Keratinocyte (primary cell): ENCODE results near the gene PLCXD1. TPM values are rescaled to one million over a fixed set of nuclear protein-coding genes. Genes with fewer than 3 reads are reported as not detected.

Source experiments
- DNase-seq: peaks from one replicate; pipeline ENCODE4 v3.0.0-alpha.2; 2011; ENCODE audit warnings: low read depth, missing footprints, low spot score
- FAIRE-seq: peaks from 2 replicates; lab custom pipeline; 2011; peaks lifted over from hg19 to GRCh38; lab: Jason Lieb, UNC
- H2AFZ ChIP-seq: 2 replicates; pipeline ENCODE4 v1.6.0; 2012; ENCODE audit warnings: low read length, control low read depth, inconsistent platforms; ENCODE audit not compliant: control insufficient read depth
- H3K27ac ChIP-seq: 2 replicates; pipeline ENCODE4 v1.5.1; 2011; ENCODE audit warnings: low read length; ENCODE audit not compliant: control insufficient read depth, insufficient read depth
- H3K27me3 ChIP-seq: 3 replicates; pipeline ENCODE4 v1.6.0; 2011; ENCODE audit warnings: low read length; ENCODE audit not compliant: control insufficient read depth, insufficient read depth; ENCODE audit errors: extremely low read depth
- H3K36me3 ChIP-seq, 2 experiments: 2 replicates in 1 of 2; 3 replicates in 1 of 2; pipeline ENCODE4 v1.5.1; 2011; ENCODE audit warnings: low read length in 2 of 2, mild to moderate bottlenecking in 1 of 2; ENCODE audit not compliant: control insufficient read depth in 2 of 2, insufficient read depth in 2 of 2; ENCODE audit errors: extremely low read depth in 1 of 2
- H3K4me1 ChIP-seq: 3 replicates; pipeline ENCODE4 v1.5.1; 2011; ENCODE audit warnings: low read length; ENCODE audit not compliant: control insufficient read depth, insufficient read depth; ENCODE audit errors: extremely low read depth
- H3K4me2 ChIP-seq: 3 replicates; pipeline ENCODE4 v1.6.0; 2011; ENCODE audit warnings: low read depth, low read length; ENCODE audit not compliant: control insufficient read depth, insufficient read depth; ENCODE audit errors: extremely low read depth
- H3K4me3 ChIP-seq, 3 experiments: fragments of 200-600 bp in 1 of 3; sonication (generic) in 1 of 3; 2 replicates in 2 of 3; 3 replicates in 1 of 3; pipeline ENCODE4 v1.5.1; 2011 to 2016; ENCODE audit warnings: low read length in 3 of 3, mild to moderate bottlenecking in 3 of 3, control low read depth in 2 of 3, inconsistent platforms in 1 of 3, low read depth in 1 of 3, mixed read lengths in 1 of 3, mixed run types in 1 of 3, moderate library complexity in 1 of 3; ENCODE audit not compliant: control insufficient read depth in 2 of 3, insufficient read depth in 2 of 3; ENCODE audit errors: extremely low read depth in 1 of 3
- H3K79me2 ChIP-seq: 2 replicates; pipeline ENCODE4 v1.6.0; 2012; ENCODE audit warnings: low read length; ENCODE audit not compliant: control insufficient read depth, insufficient read depth
- H3K9ac ChIP-seq: 3 replicates; pipeline ENCODE4 v1.6.0; 2011; ENCODE audit warnings: low read length; ENCODE audit not compliant: control insufficient read depth, insufficient read depth; ENCODE audit errors: extremely low read depth
- H3K9me1 ChIP-seq: 3 replicates; pipeline ENCODE4 v1.6.0; 2011; ENCODE audit warnings: low read length; ENCODE audit not compliant: control insufficient read depth, insufficient read depth; ENCODE audit errors: extremely low read depth
- H3K9me3 ChIP-seq: 2 replicates; pipeline ENCODE4 v1.5.1; 2012; ENCODE audit warnings: low read depth, low read length; ENCODE audit not compliant: control insufficient read depth
- H4K20me1 ChIP-seq: 3 replicates; pipeline ENCODE4 v1.6.0; 2011; ENCODE audit warnings: low read length; ENCODE audit not compliant: control insufficient read depth, insufficient read depth; ENCODE audit errors: extremely low read depth
- CTCF ChIP-seq, 3 experiments: IDR thresholded peaks in 1 of 3; conservative IDR thresholded peaks in 1 of 3; optimal IDR thresholded peaks in 1 of 3; 2 replicates in 2 of 3; 3 replicates in 1 of 3; pipeline versions ENCODE3 to v1.5.1; 2011; ENCODE audit warnings: low read length in 3 of 3, mild to moderate bottlenecking in 3 of 3, moderate library complexity in 2 of 3, control low read depth in 1 of 3, inconsistent platforms in 1 of 3; ENCODE audit not compliant: insufficient read depth in 2 of 3; ENCODE audit errors: extremely low read depth in 1 of 3
- EZH2 ChIP-seq: IDR thresholded peaks from one replicate; pipeline ENCODE4 v1.6.1; 2012; ENCODE audit warnings: inconsistent platforms, mild to moderate bottlenecking, low read length, moderate library complexity
- dilution Hi-C: fragments of 300-500 bp; cut with MboI; formaldehyde crosslinking; loops from one replicate; pipeline ENCODE4 v1.7.0; 2020; ENCODE audit warnings: low sequenced_read_pairs; ENCODE audit not compliant: extremely low pct_ligation_motif_present
- polyA plus RNA-seq, 5 experiments: library from polyadenylated mRNA; depleted of rRNA in 3 of 5; stranded (reverse) in 3 of 5; stranded (forward) in 1 of 5; unstranded in 1 of 5; fragments of >200 nt; gene quantifications; 1 replicate in 1 of 5; 2 replicates in 3 of 5; 3 replicates in 1 of 5; pipeline versions ENCODE4 v1.2.1 to v1.2.3, GENCODE V29; 2011 to 2012; ENCODE audit warnings: missing spikeins in 2 of 5, low read depth in 1 of 5, low replicate concordance in 1 of 5

Gene PLCXD1
- polyA plus RNA-seq, 1 donor (not counting 4 experiments of a cell fraction or from before 2014, with no cell fraction given) = 6.3 TPM

- Histone ChIP-seq H3K4me2 (no peak overlapping the region), H4K20me1 (no peaks in the 10 kb centered on the region), H2AFZ (no peak overlapping the region), H3K4me3 (no peak overlapping the region), H3K36me3 (peaks cover 9 to 14% of the 10 kb centered on the region in 2 experiments), H3K9me1 (no peaks in the 10 kb centered on the region), H3K79me2 (no peaks in the 10 kb centered on the region), H3K27me3 (no peaks in the 10 kb centered on the region), H3K4me1 (peaks cover 6% of the 10 kb centered on the region), H3K9ac (no peak overlapping the region), H3K9me3 (no peaks in the 10 kb centered on the region), H3K27ac (no peak overlapping the region)
- TF ChIP-seq CTCF (optimal IDR thresholded peaks at IDR 0.05 in 1 of 3, IDR thresholded peaks at IDR 0.05 in 1 of 3, conservative IDR thresholded peaks at IDR 0.05 in 1 of 3; ENCODE audit: extremely low read depth in 1 of 3, insufficient read depth in 2 of 3, low read length in 3 of 3) (no peak), EZH2 (no peak)
- FAIRE-seq (no peak), DNase-seq (no peak)
- dilution Hi-C loops = no loop called here
Observed at GRCh38 chrX:291411-291901, 10.3 kb downstream of the PLCXD1 start.

DNA sequence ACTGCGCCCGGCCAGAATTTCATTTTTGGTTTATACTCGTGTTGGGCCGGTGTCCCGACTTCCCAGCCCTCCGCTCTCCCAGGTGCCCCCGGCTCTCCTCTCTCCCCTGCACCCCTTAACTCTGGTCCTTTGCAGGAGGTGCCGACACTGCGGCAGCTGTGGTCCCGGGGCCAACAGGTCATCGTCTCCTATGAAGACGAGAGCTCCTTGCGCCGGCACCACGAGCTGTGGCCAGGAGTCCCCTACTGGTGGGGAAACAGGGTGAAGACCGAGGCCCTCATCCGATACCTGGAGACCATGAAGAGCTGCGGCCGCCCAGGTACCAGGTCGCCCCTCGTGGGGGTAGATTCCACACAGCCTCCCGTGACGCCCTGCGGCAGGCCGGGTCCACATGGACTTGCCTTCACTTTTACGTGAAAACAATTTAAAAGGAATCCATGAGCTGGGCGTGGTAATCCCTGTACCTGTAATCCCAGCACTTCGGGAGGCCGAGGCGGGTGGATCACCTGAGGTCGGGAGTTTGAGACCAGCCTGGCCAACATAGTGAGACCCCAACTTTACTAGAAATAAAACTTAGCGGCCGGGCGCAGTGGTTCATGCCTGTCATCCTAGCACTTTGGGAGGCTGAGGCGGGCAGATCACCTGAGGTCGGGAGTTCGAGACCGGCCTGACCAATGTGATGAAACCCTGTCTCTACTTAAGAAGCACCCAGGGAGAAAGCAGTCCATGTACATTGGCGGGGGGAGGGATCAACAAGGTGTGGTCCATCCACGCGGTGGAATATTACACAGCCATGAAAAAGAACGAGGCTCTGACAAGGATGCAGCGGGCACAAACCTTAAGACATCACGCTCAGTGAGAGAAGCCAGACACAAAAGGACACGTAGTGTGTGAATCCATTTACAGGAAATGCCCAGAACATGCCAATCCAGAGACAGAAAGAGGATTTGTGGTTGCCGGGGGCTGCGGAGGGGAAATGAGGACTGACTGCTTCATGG is 12.0 kb downstream of the PLCXD1 start:
- FAIRE-seq = no peak
- Histone ChIP-seq H3K36me3 (peaks cover 7 to 12% of the 10 kb centered on the region in 2 experiments), H2AFZ (no peak overlapping the region), H4K20me1 (no peaks in the 10 kb centered on the region), H3K4me3 (no peak overlapping the region), H3K27ac (no peak overlapping the region), H3K79me2 (no peaks in the 10 kb centered on the region), H3K9ac (no peak overlapping the region), H3K9me3 (no peaks in the 10 kb centered on the region), H3K4me1 (peaks cover under 1% of the 10 kb centered on the region), H3K9me1 (no peaks in the 10 kb centered on the region), H3K4me2 (no peak overlapping the region), H3K27me3 (no peaks in the 10 kb centered on the region)
- dilution Hi-C loops = no loop called here
- DNase-seq = no peak
- no peak for TF ChIP-seq CTCF (optimal IDR thresholded peaks at IDR 0.05 in 1 of 3, IDR thresholded peaks at IDR 0.05 in 1 of 3, conservative IDR thresholded peaks at IDR 0.05 in 1 of 3; ENCODE audit: extremely low read depth in 1 of 3, insufficient read depth in 2 of 3, low read length in 3 of 3)
- no peak for TF ChIP-seq EZH2
